HCT116 (cell line): ENCODE measurements around the gene GLDC.

Experiments used
- ATF3 ChIP-seq: IDR thresholded peaks from 2 replicates; pipeline ENCODE4 v1.6.1; 2012
- CBX3 ChIP-seq: IDR thresholded peaks from 2 replicates; pipeline ENCODE4 v1.6.1; 2012; ENCODE audit warnings: low read depth
- CEBPB ChIP-seq: IDR thresholded peaks from 2 replicates; pipeline ENCODE4 v1.6.1; 2012; ENCODE audit warnings: low read depth
- EGR1 ChIP-seq: IDR thresholded peaks from 2 replicates; pipeline ENCODE4 v1.6.1; 2012; ENCODE audit warnings: low read depth
- EZH2 ChIP-seq: fragments of 200-600 bp; sonication (generic); IDR thresholded peaks from 2 replicates; pipeline ENCODE4 v1.6.1; 2017; ENCODE audit warnings: antibody characterized with exemption, mixed run types
- EZH2phosphoT487 ChIP-seq: fragments of 200-600 bp; IDR thresholded peaks from 2 replicates; pipeline ENCODE4 v1.6.1; 2018; ENCODE audit warnings: antibody characterized with exemption, borderline replicate concordance
- POLR2A ChIP-seq: IDR thresholded peaks from 2 replicates; pipeline ENCODE4 v1.7.0; 2011; ENCODE audit warnings: borderline replicate concordance; ENCODE audit not compliant: insufficient read depth, insufficient read length; ENCODE audit errors: extremely low read depth
- POLR2AphosphoS5 ChIP-seq: IDR thresholded peaks from 2 replicates; pipeline ENCODE4 v1.6.1; 2011; ENCODE audit warnings: mild to moderate bottlenecking, low read depth, low read length, moderate library complexity
- SIN3A ChIP-seq: IDR thresholded peaks from 2 replicates; pipeline ENCODE4 v1.6.1; 2012; ENCODE audit warnings: low read depth
- YY1 ChIP-seq: IDR thresholded peaks from 2 replicates; pipeline ENCODE4 v1.6.1; 2011; ENCODE audit warnings: low read length, low read depth, moderate library complexity, mild to moderate bottlenecking; ENCODE audit not compliant: insufficient replicate concordance; ENCODE audit errors: extremely low read depth
- ZFX ChIP-seq: fragments of 450-650 bp; IDR thresholded peaks from 2 replicates; pipeline ENCODE4 v1.6.1; 2017
- ZNF274 ChIP-seq: fragments of 200-500 bp; sonication (Bioruptor generic); IDR thresholded peaks from 2 replicates; pipeline ENCODE4 v1.6.1; 2014; ENCODE audit warnings: mild to moderate bottlenecking, low read depth, low read length, inconsistent platforms
- TF ChIP-seq, protein P1 (sequence below), 3 experiments: fragments of 200-600 bp in 1 of 3; sonication (generic) in 1 of 3; IDR thresholded peaks in 2 of 3; conservative IDR thresholded peaks in 1 of 3; 2 replicates each; pipeline ENCODE4 v1.5.1; 2012 to 2017; ENCODE audit warnings: low read depth in 2 of 3, low read length in 2 of 3, antibody characterized with exemption in 1 of 3, borderline replicate concordance in 1 of 3, control low read depth in 1 of 3, mild to moderate bottlenecking in 1 of 3, mixed read lengths in 1 of 3, mixed run types in 1 of 3, moderate library complexity in 1 of 3; ENCODE audit not compliant: insufficient read depth in 1 of 3
- TF ChIP-seq, protein P2 (sequence below): IDR thresholded peaks from 2 replicates; pipeline ENCODE4 v1.6.1; 2012; ENCODE audit warnings: low read depth

DNA sequence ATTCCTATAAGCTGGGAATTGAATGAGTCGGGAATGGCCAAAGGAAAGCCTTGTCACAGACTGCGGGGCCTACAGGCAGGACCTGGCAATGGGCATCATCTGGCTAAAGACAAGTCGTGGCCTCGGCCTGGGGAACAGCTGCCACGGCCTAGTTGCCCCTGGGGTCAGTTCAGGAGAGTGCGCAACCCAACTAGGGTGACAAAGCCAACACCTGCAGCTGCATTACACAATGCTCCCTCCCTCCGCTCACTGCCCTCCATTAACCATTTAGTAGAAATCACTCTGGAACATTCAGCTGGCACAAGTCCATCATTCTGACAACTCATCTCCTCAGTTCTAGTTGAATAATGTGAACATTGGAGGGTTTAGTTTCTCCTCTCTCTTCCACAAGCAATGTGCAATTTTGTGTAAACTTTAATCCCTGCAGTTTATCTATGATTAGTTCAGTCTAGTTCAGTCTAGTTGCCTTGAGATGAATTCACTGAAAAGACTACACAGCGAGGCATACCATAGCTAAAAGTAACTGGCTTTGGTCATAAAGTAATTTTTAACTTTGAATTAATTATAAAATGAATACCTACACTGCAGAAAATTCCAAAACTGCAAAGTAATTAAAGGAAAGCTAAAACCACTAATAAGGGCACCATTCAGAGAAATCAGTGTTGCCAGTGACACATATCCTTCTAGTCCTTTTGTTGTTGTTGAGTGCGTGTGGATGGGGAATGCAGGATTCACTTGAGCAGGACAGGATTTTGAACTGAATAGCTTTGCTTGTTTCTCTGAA lies 5.1 kb downstream of the GLDC start:
- TF ChIP-seq ZNF274, result no peak
- TF ChIP-seq, protein P1, sequence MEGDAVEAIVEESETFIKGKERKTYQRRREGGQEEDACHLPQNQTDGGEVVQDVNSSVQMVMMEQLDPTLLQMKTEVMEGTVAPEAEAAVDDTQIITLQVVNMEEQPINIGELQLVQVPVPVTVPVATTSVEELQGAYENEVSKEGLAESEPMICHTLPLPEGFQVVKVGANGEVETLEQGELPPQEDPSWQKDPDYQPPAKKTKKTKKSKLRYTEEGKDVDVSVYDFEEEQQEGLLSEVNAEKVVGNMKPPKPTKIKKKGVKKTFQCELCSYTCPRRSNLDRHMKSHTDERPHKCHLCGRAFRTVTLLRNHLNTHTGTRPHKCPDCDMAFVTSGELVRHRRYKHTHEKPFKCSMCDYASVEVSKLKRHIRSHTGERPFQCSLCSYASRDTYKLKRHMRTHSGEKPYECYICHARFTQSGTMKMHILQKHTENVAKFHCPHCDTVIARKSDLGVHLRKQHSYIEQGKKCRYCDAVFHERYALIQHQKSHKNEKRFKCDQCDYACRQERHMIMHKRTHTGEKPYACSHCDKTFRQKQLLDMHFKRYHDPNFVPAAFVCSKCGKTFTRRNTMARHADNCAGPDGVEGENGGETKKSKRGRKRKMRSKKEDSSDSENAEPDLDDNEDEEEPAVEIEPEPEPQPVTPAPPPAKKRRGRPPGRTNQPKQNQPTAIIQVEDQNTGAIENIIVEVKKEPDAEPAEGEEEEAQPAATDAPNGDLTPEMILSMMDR (IDR thresholded peaks at IDR 0.05 in 2 of 3, conservative IDR thresholded peaks at IDR 0.05 in 1 of 3; ENCODE audit: borderline replicate concordance in 1 of 3, insufficient read depth in 1 of 3, low read depth in 2 of 3, low read length in 2 of 3), result no peak
- no peak for TF ChIP-seq ZFX
- TF ChIP-seq YY1, result no peak
- no peak for TF ChIP-seq EZH2phosphoT487
- no peak for TF ChIP-seq POLR2A
- no peak for TF ChIP-seq CEBPB
- no peak for TF ChIP-seq EGR1
- TF ChIP-seq, protein P2, sequence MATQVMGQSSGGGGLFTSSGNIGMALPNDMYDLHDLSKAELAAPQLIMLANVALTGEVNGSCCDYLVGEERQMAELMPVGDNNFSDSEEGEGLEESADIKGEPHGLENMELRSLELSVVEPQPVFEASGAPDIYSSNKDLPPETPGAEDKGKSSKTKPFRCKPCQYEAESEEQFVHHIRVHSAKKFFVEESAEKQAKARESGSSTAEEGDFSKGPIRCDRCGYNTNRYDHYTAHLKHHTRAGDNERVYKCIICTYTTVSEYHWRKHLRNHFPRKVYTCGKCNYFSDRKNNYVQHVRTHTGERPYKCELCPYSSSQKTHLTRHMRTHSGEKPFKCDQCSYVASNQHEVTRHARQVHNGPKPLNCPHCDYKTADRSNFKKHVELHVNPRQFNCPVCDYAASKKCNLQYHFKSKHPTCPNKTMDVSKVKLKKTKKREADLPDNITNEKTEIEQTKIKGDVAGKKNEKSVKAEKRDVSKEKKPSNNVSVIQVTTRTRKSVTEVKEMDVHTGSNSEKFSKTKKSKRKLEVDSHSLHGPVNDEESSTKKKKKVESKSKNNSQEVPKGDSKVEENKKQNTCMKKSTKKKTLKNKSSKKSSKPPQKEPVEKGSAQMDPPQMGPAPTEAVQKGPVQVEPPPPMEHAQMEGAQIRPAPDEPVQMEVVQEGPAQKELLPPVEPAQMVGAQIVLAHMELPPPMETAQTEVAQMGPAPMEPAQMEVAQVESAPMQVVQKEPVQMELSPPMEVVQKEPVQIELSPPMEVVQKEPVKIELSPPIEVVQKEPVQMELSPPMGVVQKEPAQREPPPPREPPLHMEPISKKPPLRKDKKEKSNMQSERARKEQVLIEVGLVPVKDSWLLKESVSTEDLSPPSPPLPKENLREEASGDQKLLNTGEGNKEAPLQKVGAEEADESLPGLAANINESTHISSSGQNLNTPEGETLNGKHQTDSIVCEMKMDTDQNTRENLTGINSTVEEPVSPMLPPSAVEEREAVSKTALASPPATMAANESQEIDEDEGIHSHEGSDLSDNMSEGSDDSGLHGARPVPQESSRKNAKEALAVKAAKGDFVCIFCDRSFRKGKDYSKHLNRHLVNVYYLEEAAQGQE, result no peak
- no peak for TF ChIP-seq EZH2
- no peak for TF ChIP-seq SIN3A
- no peak for TF ChIP-seq POLR2AphosphoS5
- TF ChIP-seq ATF3, result no peak
- TF ChIP-seq CBX3, result no peak
